Renal pelvis (tissue), 4 donors: ENCODE results near the gene FAM83C. TPM values are rescaled to one million over a fixed set of nuclear protein-coding genes. Genes with fewer than 3 reads are reported as not detected.
"Not testable (repeated sequence)": the region's sequence is repeated elsewhere in the genome, so short reads cannot be mapped to it uniquely, and the experiment has no call there.

Experiments used
- DNase-seq: peaks from one replicate; pipeline ENCODE4 v3.0.0-alpha.2; 2013
- polyA plus RNA-seq, 3 donors: library from polyadenylated mRNA; unstranded; fragments of 120-200 nt; gene quantifications; one replicate each; pipeline ENCODE4 v1.2.1, GENCODE V29; 2013; ENCODE audit not compliant: insufficient read length in 3 of 3

FAM83C gene
- polyA plus RNA-seq, 3 donors = 0.03 to 0.05 TPM; not detected in 1

DNA sequence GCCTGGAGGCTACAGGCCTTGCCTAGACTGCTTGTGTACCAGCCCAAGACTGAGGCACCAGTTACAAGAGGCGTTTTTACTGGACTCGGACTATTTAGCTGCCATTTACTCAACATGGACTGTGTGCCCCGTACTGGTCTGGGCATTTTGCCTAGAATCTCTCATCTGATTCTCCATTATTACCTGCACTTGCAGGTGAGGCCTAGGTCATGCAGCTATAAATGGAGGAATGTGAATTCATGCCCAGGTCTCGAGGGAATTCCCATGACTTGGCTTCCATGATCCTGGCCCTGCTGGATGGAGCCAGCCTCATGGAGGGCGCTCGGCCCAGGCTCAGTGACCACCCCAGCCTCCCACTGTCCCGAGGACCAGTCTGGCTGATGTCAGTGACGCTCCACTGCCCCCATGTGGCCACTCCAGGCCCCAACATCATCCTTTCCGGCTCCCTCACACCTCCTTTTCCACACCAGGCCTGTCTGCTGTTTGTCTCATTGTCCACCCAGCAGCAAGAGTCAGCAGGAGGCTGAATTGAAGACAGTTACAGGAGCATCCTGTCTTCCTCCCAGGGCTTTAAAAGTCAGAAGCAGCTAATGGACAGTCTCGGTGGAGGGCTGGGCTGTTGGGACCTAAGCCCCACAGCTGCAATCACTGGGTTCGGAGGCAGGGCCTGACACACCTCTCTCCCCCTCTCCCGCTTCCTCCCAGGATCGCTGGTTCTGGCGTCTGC is 23.0 kb downstream of the FAM83C start:
- DNase-seq = peak; percentile 51

DNA sequence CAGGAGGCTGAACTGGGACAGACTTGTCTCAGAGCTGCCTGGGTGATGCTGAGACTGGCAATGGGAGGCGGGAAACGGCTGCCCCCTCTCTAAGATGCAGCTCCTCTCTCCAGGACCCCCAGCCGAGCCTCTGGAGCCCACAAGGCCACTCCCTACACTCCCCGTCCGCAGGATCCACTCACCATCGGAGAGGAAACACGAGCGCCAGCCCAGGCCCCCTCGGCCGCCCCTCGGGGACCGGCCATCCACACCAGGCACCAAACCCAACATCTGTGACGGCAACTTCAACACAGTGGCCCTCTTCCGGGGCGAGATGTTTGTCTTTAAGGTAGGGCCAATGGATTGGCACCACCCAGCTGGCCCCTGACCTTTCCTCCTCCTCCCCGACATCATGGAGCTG is 25.1 kb downstream of the FAM83C start:
- DNase-seq = no peak

DNA sequence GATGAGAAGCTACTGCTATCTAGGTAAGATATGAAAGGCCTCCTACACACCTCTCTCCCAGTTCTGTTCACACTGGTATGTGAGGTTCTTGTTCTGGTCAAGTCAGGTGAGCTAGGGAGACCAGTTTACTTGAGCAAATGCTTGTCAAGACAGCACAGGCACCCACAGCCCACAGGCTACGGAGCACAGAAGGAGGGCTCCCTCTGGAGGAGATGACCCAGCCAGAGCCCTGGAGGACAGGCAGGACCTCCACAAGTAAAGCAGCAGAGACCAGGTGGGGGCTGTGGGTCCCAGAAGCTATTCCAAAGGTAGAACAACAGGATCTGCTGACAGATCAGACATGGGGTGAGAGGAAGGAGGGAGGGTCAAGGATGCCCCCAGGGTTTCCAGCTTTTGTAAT is 27.5 kb downstream of the FAM83C start:
- DNase-seq = no peak

DNA sequence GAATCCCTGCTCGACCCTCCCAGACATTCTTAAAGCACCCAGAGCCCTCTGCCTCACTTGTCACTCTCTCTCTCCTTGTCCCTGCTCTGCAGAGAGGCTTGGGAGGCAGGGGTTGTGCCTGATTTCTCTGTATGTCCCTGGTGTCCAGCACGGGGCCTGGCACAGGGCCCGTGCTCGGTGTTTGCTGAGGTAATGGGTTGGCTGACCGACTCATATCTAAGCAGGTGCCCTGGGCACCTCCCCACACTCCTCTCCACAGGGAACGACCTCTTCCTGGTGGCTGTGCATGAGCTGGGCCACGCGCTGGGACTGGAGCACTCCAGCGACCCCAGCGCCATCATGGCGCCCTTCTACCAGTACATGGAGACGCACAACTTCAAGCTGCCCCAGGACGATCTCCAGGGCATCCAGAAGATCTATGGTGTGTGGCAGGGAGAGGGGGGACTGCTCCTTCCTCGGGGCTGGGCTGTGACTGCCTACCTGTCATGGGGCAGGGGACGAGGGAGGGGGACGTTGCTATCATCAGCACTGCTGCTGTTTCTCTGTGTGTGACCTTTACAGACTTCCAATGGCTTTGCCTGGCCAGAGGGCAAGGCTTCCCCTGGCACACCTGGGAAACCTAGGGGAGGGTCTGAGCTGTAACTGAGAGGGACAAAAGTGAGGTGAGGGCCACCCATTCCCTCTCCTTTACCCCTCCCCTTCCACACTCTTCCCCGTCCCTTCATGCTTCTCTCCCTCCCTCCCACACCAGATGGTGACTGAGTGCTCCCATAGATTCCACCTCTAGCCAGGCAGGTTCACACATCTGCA is 28.5 kb downstream of the FAM83C start:
- no peak for DNase-seq

DNA sequence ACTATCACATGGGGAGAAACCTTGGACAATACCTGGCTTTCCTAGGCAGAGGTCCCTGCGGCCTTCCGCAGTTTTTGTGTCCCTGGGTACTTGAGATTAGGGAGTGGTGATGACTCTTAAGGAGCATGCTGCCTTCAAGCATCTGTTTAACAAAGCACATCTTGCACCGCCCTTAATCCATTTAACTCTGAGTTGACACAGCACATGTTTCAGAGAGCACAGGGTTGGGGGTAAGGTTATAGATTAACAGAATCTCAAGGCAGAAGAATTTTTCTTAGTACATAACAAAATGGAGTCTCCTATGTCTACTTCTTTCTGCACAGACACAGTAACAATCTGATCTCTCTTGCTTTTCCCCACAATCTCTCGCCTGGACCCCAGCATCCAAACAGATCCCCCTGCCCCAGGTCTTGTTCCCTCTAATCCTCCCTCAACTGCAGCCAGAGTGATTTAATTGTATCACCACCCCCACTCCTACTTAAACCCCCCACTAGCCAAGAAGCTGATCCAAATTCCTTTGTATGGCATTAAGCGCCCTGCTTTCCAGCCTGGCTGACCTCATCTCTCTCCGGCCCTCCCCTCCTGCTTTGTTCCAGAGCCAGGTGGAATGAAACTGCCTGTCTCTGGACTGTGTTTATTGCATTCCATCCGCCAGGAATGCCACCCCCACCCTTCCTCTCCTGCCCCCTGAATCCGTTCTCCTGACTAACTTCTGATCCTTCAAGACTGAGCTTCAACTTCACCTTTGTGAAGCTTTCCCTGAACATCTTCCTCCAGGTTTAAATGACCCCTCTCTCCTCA is 29.3 kb downstream of the FAM83C start:
- DNase-seq = peak; percentile 88

DNA sequence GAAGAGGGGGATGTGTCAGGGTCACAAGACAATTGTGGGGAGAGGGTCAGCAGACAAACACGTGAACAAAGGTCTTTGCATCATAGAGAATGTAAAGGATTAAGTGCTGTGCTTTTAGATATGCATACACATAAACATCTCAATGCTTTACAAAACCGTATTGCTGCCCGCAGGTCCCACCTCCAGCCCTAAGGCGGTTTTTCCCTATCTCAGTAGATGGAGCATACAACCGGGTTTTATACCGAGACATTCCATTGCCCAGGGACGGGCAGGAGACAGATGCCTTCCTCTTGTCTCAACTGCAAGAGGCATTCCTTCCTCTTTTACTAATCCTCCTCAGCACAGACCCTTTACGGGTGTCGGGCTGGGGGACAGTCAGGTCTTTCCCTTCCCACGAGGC is 29.9 kb downstream of the FAM83C start:
- not testable (repeated sequence) for DNase-seq

DNA sequence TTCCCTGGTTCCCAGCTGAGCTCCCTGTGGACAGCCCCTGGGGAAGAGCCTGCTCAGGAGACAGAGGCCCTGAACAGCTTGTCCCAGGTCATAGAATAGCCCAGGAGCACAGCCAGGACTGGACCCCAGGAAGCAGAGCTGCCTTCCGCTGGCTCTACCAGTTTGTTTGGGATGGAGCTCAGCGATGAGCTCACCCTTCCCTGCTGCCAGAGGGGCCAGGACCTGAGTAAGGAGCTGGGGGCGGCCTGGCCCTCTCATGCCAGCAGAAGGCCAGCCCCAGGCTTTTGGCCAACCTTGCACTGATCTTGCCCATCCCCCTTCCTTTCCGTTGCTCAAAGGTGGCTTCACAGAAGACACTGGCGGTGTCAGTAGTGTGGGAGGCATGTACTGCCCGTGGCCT is 31.8 kb downstream of the FAM83C start:
- DNase-seq = no peak

DNA sequence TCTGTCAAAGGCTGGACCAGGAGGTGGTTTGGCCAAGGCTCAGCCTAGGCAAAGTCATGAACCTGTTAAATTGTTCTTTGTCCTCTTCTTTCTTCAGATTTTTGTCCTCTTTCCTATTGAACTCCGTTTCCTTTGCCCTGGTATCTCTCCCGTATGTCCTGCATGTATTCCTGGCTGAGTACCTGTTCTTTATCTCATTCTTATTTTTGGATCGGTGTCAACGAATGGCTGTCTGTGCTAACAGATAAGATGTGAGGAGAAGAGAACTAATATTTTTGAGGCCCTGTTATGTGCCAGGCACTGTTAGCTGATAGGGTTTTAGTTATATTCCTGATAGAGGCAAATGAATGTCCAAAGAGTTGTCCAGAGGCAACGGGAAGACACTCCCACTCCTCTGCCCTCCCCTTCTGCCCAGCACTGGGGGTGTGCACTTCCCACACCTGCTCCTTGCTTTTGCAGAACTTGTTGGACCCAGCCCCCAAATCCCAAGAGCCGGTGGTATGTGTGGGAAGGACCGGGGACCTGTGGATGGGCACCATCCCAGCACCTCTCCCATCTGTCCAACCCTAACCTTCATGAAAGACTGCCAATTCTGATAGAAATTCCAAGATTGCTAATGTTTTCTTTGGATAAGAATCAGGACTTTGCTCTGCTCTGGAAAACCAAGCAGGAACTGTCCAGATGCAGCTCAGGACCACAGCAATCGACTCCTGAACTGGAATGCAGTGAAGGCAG is 34.9 kb downstream of the FAM83C start:
- no peak for DNase-seq

DNA sequence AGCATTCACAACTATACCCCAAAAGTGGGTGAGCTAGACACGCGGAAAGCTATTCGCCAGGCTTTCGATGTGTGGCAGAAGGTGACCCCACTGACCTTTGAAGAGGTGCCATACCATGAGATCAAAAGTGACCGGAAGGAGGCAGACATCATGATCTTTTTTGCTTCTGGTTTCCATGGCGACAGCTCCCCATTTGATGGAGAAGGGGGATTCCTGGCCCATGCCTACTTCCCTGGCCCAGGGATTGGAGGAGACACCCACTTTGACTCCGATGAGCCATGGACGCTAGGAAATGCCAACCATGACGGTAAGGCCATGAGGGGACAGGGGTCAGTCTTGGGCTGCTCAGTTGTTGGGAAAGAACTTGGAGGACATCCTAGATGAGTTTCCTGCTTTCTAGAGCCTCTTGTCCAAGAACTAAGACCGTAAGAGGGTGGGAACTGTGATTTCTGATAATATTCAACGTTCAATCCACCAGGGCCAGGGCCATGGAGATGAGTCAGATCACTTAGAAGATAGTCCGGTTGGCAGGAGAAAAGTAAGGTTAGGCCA is 37.7 kb downstream of the FAM83C start:
- no peak for DNase-seq

DNA sequence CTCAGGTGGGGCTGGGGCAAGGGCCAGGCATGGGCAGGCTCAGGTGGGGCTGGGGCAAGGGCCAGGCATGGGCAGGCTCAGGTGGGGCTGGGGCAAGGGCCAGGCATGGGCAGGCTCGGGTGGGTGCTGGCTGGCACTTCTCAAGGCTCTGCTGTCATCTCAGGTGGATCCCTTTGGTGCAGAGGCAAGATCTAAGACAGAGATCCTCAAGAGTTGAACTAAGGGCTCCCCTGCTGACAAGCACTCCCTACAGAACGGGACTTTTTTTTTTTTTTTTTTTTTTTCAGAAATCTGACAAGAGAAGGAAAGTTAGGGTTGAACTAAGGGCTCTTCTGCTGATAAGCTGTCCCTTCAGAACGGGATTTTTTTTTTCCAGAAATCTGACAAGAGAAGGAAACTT is 39.2 kb downstream of the FAM83C start:
- DNase-seq = no peak

DNA sequence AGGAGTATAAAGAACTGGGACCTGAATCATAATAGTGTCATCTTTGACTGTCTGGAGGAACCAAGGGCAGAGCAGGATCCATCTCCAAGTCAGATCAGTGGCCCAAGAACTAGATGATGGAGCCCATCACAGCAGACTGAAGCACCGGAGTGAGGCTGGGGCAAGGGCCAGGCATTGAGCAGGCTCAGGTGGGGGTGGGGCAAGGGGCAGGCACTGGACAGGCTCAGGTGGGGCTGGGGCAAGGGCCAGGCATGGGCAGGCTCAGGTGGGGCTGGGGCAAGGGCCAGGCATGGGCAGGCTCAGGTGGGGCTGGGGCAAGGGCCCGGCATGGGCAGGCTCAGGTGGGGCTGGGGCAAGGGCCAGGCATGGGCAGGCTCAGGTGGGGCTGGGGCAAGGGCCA is 39.6 kb downstream of the FAM83C start:
- not testable (repeated sequence) for DNase-seq

DNA sequence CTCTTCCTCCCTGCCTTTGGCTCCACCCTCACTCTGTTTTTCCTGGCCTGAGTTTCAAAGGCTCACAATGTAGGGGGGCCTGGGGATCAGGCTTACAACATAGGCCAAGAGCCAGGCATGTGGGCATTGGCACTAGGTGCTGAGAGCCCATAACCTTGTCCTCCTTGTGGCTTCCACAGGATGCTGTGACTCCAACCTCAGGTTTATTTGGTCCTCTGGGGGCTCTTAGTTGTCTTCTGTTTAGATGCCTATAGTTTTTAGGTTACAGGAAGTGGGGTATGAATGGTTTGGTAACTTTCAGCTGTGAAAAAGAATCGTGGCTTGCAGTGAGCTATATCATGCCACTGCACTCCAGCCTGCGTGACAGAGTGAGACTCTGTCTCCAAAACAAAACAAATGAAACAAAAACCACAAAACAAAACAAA is 40.2 kb downstream of the FAM83C start:
- DNase-seq = no peak

DNA sequence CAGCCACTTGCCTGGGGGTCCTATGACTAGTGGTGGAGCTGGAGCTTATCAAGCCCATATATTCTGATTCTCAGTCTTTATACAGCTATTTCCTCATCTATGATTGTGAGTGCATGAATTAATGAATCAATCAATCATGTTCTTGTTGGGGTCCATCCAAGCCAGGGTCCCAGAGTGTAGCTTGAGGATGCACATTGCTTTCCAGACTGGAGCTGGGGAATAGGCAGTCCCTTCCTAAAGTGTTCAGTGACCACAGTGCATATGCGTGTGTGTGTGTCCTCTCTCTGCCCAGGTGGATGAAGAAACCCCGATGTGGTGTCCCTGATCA is 40.6 kb downstream of the FAM83C start:
- no peak for DNase-seq

DNA sequence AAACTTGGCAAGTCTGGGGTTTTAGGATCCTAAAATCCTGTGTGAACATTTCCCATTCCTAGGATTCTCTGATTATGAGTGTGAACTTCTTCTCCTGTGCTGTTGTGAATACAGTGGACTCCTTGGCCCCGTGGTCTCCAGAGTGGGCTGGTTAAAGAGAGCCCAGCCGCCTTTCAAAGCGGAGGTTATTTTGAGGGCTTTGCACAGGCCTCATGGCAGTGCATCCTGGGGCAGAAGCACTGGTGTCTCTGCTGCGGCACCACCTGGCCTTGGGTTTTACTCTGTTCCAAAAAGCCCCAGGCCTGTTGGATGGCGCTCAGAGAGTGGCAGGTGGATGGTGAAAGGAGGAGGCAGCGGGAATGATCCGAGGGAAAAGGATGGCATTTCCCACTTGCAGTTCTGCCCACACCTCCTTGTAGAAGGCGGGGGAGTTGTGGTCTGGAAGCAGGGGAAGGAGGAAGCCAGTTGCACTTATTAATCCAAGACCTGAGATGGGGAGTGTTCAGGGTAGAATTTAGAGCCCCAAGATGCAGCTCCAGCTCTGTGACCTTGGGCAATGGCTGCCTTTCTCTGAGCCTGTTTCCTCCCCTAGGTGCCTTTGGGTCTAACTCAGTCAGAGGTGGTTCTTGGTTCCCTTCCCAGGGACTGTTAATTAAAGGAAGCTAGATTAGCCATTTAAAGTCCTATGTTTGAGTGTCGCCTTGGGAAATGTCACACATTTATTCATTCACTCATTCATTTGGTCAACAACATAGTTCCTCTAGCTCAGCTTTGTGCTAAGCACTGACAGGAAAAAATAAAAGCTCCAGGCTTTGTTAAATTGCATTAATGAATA is 43.4 kb downstream of the FAM83C start:
- no peak for DNase-seq

DNA sequence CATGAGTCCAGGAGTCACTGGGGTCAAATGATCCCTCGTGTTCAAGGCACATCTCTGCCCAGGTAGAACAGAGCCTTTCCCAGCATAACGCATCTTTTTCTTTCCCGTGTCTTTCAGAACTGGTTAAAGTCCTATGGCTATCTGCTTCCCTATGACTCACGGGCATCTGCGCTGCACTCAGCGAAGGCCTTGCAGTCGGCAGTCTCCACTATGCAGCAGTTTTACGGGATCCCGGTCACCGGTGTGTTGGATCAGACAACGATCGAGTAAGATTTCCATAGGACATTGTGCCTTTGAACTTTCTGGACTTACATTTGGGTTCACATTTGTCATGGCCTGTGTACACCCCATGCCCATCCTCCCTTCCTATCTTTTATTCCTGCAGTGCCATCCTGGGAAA is 45.5 kb downstream of the FAM83C start:
- no peak for DNase-seq

DNA sequence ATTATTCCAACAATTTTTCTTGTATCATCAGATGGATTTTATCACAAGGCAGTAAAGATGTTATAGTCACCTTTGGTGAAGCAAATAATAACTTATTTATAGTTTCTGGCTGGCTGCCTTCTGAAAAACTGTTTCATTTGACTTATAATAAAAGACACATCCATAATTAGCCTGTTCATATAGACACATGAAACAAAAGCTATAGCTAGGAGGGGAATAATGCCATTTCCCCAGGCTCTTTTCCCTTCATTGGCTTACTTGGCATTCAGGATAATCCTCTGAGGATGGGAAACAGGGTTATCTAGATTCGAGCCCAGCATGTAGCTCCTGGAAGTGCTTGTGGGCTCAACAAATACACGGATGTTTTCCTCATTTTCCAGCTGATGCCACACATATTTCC is 48.2 kb downstream of the FAM83C start:
- DNase-seq = no peak

DNA sequence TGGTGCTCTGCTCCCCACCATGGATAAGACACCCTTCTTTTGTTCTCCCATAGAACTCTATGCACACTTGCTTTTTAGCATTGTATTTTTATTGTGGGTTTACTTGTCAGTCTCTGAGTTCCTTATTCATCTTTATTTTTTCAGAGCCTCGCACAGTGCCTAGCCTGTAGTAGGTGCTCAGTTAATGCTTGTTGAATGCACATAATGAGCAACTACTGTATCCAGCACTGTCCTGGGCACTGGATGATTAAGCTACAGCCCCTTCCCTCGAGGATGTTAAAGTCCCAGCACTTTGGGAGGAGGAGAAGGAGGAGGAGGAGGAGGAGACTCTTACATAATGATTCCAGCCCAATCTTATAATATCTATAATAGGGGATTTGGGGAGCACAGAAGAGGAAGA is 48.9 kb downstream of the FAM83C start:
- DNase-seq = no peak

DNA sequence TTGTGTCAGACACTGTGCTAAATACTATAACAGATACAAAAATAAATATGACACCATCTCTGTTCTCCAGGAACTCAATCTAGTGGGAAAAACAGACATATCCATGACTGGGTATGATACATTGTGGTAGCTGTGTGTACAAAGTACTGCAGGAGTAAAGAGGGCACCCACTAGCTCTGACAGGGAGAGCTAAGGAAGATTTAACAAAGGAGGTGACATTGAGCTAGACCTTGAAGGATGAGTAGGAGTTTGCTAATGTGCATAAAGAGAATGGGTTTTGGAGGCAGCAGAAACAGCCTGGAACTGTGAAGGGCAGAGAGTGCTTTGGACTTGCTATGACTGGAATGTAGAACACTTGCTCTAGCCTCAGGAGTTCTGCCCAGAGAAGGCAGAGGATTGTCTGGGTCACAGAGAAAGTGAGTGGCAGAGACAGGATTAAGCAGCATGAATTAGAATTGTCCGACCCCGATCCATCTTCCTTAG is 51.4 kb downstream of the FAM83C start:
- DNase-seq = no peak

DNA sequence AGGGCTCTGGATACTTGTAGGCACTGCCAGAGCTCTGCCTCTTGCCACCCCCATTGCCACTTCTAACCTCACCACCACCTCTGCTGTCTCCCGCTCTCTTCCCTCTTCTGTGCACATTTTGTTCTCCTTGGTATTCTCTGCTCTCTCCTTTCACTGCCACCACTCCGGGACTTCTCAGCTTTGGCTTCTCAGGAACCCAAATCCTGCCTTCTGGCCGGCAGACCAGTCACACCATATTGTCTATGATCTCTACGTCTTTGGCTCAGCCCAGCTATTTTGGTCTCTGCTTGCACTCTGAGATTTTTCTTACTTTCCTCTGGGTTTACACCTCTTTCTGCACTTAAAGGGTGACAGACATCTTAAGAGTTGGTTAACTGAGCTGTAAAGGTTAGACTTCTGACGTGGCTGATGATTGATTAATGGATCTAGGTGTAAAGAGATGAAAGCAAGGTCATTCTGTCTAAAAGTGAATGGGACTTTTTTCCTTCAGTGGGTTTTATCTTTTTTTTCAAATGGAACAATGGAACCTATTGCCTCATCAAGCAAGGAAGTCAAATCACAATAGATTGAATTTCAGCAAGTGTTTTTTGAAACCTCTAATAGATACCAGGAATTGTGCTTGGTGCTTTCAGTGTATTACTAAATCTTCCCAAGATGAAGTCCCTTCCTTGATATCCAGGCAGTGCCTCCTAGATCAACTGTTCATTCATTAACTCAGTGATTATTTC is 52.0 kb downstream of the FAM83C start:
- no peak for DNase-seq

DNA sequence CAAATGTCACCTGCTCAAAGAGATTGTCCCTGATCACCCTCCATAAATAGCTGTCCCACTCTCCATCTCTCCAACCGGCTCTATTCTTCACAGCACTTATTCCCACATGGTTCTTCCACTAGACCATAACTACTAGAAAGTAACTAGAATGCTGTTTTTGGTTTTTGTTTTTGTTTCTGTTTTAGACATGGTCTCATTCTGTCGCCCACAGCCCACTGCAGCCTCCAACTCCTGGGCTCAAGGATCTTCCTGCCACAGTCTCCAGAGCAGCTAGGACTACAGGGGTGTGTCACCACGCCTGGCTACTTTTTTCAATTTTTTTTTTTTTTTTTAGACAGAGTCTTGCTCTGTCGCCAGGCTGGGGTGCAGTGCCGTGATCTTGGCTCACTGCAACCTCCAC is 53.5 kb downstream of the FAM83C start:
- no peak for DNase-seq
